Uterus (tissue), 4 donors: ENCODE measurements around the gene PDYN. TPM values are rescaled to one million over a fixed set of nuclear protein-coding genes. Genes with fewer than 3 reads are reported as not detected.

Experiments
- DNase-seq, 2 donors: peaks; one replicate each; pipeline ENCODE4 v3.0.0-alpha.2; 2019 to 2020
- H3K27ac ChIP-seq, 2 donors: fragments of 200-600 bp; sonication (generic); 1 replicate in 1 of 2; 2 replicates in 1 of 2; pipeline ENCODE4 v1.5.1; 2016 to 2018
- H3K27me3 ChIP-seq, 2 donors: fragments of 200-600 bp; sonication (generic); one replicate each; pipeline ENCODE4 v1.5.1; 2018 to 2019; ENCODE audit warnings: control low read depth in 1 of 2
- H3K36me3 ChIP-seq, 2 donors: fragments of 200-600 bp; sonication (generic); one replicate each; pipeline ENCODE4 v1.5.1; 2019; ENCODE audit warnings: control low read depth in 1 of 2
- H3K4me1 ChIP-seq, 2 donors: fragments of 200-600 bp; sonication (generic); one replicate each; pipeline ENCODE4 v1.5.1; 2018 to 2019; ENCODE audit warnings: control low read depth in 1 of 2
- H3K4me3 ChIP-seq, 2 donors: fragments of 200-600 bp; sonication (generic); 1 replicate in 1 of 2; 2 replicates in 1 of 2; pipeline ENCODE4 v1.5.1; 2018 to 2019; ENCODE audit warnings: mild to moderate bottlenecking in 1 of 2
- H3K9me3 ChIP-seq, 2 donors: fragments of 200-600 bp; sonication (generic); one replicate each; pipeline ENCODE4 v1.5.1; 2019; ENCODE audit warnings: control low read depth in 1 of 2
- POLR2A ChIP-seq, 2 donors: fragments of 450-650 bp; IDR thresholded peaks; one replicate each; pipeline ENCODE4 v1.6.1; 2016; ENCODE audit warnings: antibody characterized with exemption in 2 of 2, mild to moderate bottlenecking in 1 of 2, moderate library complexity in 1 of 2
- intact Hi-C: fragments of 100-400 bp; cut with DNase I; formaldehyde crosslinking; loops from one replicate; pipeline ENCODE4 v1.15.1; 2023; ENCODE audit warnings: low total_unique reads
- total RNA-seq, 4 donors: library from RNA; depleted of rRNA in 3 of 4; stranded (reverse); fragments of >200 nt in 3 of 4; gene quantifications; one replicate each; pipeline versions ENCODE4 v1.1.0 to v1.2.4, GENCODE V29; 2014 to 2023
- TF ChIP-seq, protein P1 (sequence below), 4 experiments: fragments of 200-600 bp in 2 of 4; fragments of 450-650 bp in 2 of 4; sonication (generic) in 2 of 4; IDR thresholded peaks; one replicate each; pipeline ENCODE4 v1.5.1; 2016 to 2019; ENCODE audit warnings: antibody characterized with exemption in 4 of 4, mild to moderate bottlenecking in 2 of 4, moderate library complexity in 1 of 4
- donor health status: DM: yes; HTN: yes; CAD: no.

PDYN gene
- total RNA-seq, 4 donors from 2014 or later: not detected

DNA sequence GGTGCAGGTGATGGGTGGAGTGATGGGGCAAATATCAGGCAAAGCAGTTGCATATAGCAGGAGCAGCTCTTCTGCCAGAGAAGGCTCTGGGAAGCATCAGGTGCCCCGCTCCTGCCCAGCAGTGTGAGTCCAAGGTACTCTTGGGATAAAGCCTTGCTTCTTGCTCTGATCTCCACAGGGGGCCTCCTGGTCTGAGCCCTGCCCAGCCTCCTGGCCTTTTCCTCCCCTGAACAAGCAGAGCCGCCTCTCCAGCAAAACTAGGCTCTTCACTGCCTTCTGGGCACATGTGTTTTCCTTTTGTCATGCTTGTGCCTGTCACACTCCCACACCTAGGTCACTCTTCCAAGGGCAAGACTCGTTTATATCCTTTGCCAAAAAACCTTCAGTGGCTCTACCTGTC, 64.4 kb downstream of the PDYN start:
- Histone ChIP-seq H3K27ac (no peak overlapping the region), H3K4me1 (peaks cover 0 to 4% of the 10 kb centered on the region in 2 donors), H3K9me3 (no peaks in the 10 kb centered on the region), H3K4me3 (no peak overlapping the region), H3K27me3 (no peaks in the 10 kb centered on the region), H3K36me3 (no peaks in the 10 kb centered on the region)
- TF ChIP-seq, protein P1, sequence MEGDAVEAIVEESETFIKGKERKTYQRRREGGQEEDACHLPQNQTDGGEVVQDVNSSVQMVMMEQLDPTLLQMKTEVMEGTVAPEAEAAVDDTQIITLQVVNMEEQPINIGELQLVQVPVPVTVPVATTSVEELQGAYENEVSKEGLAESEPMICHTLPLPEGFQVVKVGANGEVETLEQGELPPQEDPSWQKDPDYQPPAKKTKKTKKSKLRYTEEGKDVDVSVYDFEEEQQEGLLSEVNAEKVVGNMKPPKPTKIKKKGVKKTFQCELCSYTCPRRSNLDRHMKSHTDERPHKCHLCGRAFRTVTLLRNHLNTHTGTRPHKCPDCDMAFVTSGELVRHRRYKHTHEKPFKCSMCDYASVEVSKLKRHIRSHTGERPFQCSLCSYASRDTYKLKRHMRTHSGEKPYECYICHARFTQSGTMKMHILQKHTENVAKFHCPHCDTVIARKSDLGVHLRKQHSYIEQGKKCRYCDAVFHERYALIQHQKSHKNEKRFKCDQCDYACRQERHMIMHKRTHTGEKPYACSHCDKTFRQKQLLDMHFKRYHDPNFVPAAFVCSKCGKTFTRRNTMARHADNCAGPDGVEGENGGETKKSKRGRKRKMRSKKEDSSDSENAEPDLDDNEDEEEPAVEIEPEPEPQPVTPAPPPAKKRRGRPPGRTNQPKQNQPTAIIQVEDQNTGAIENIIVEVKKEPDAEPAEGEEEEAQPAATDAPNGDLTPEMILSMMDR (IDR thresholded peaks at IDR 0.05): no peak
- no peak for TF ChIP-seq POLR2A (IDR thresholded peaks at IDR 0.05)
- DNase-seq: no peak
- intact Hi-C loops: no loop called here

DNA sequence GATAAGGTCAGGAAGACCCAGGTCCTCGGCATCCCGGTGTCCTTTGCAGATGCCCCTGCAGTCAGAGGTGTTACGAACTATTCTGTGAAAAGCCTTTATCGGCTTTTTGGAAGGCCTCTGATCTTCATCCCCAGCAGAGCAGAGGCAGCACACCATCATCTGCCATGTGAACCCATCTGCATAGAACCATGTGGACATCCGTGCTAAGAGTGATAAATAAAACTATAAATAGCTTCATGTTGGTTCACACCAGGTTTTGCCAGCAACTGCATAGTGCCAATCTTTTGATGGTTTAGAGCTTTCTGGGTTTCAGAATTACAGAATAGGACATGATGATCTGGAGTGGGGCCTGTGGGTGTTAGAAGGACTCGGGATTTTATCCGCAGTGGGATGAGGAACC, 65.1 kb downstream of the PDYN start:
- no peak overlapping the region for H3K4me3 ChIP-seq
- no peak for DNase-seq
- intact Hi-C loops: no loop called here
- peaks cover 0 to 4% of the 10 kb centered on the region in 2 donors for H3K4me1 ChIP-seq
- no peak overlapping the region for H3K27ac ChIP-seq
- H3K36me3 ChIP-seq: no peaks in the 10 kb centered on the region
- H3K9me3 ChIP-seq: no peaks in the 10 kb centered on the region
- no peaks in the 10 kb centered on the region for H3K27me3 ChIP-seq
- TF ChIP-seq, protein P1 (IDR thresholded peaks at IDR 0.05): no peak
- no peak for TF ChIP-seq POLR2A (IDR thresholded peaks at IDR 0.05)

Other genes starting within 250 kb of the PDYN start
- gene SIRPA, start 98.7 kb downstream of the PDYN start, total RNA-seq: 10 to 100 TPM; 11.5 to 34.6 (median 20.2) TPM
- 10 to 100 TPM; 10.2 to 28.0 (median 17.5) TPM for gene STK35, start 107.8 kb upstream of the PDYN start, total RNA-seq